Upper lobe of left lung (tissue), 6 donors: ENCODE results near the gene PRICKLE2. TPM values are rescaled to one million over a fixed set of nuclear protein-coding genes. Genes with fewer than 3 reads are reported as not detected.

Experiments
- ATAC-seq, 2 donors: fragments of 200-7000 bp; cut with Tn5 transposase; one replicate each; pipeline ENCODE4 v1.9.1; 2022; ENCODE audit warnings: mild to moderate bottlenecking in 2 of 2, moderate library complexity in 2 of 2; ENCODE audit not compliant: low FRiP score in 2 of 2
- DNase-seq, 2 donors: peaks; one replicate each; pipeline ENCODE4 v3.0.0-alpha.2; 2019 to 2020
- H3K27ac ChIP-seq, 4 donors: fragments of 200-600 bp; sonication (generic); one replicate each; pipeline ENCODE4 v1.5.1; 2016 to 2019
- H3K27me3 ChIP-seq, 4 donors: fragments of 200-600 bp; sonication (generic); one replicate each; pipeline ENCODE4 v1.5.1; 2017 to 2019
- H3K36me3 ChIP-seq, 4 donors: fragments of 200-600 bp; sonication (generic); one replicate each; pipeline ENCODE4 v1.5.1; 2016 to 2019
- H3K4me1 ChIP-seq, 4 donors: fragments of 200-600 bp; sonication (generic); one replicate each; pipeline ENCODE4 v1.5.1; 2018 to 2019
- H3K4me3 ChIP-seq, 4 donors: fragments of 200-600 bp; sonication (generic); one replicate each; pipeline ENCODE4 v1.5.1; 2017 to 2019; ENCODE audit warnings: mild to moderate bottlenecking in 2 of 4, moderate library complexity in 1 of 4
- H3K9me3 ChIP-seq, 4 donors: fragments of 200-600 bp; sonication (generic); one replicate each; pipeline ENCODE4 v1.5.1; 2018 to 2019
- CTCF ChIP-seq, 6 experiments: fragments of 450-650 bp in 4 of 6; fragments of 200-600 bp in 2 of 6; sonication (generic) in 2 of 6; IDR thresholded peaks; one replicate each; pipeline ENCODE4 v1.5.1; 2016 to 2019; ENCODE audit warnings: antibody characterized with exemption in 6 of 6
- EP300 ChIP-seq, 4 donors: sonication (generic); formaldehyde crosslinking; IDR thresholded peaks; one replicate each; pipeline ENCODE4 v1.5.1; 2017; ENCODE audit warnings: antibody characterized with exemption in 4 of 4, control low read depth in 2 of 4
- POLR2A ChIP-seq, 4 donors: fragments of 450-650 bp; IDR thresholded peaks; one replicate each; pipeline ENCODE4 v1.5.1; 2016 to 2017; ENCODE audit warnings: antibody characterized with exemption in 4 of 4, mild to moderate bottlenecking in 2 of 4
- POLR2AphosphoS5 ChIP-seq, 2 donors: sonication (generic); formaldehyde crosslinking; IDR thresholded peaks; one replicate each; pipeline ENCODE4 v1.5.1; 2017; ENCODE audit warnings: antibody characterized with exemption in 2 of 2
- WGBS, 2 donors: methylation state at CpG; one replicate each; pipeline ENCODE4 v1.1.5; 2017 to 2018; 5-methylcytosine and 5-hydroxymethylcytosine counted together
- small RNA-seq, 4 donors: library from RNA; depleted of rRNA; stranded (forward); fragments of <200 nt; gene quantifications; one replicate each; pipeline ENCODE3, GENCODE V24; 2016
- total RNA-seq, 6 donors: library from RNA; depleted of rRNA in 4 of 6; stranded (reverse); fragments of >200 nt in 4 of 6; gene quantifications; one replicate each; pipeline versions ENCODE4 v1.1.0 to v1.2.1, GENCODE V29; 2016 to 2021
- donor health status: DM: no; HTN: no; CAD: no; lungs with moderate emphysema.
- donor health status: DM: no; HTN: yes; CAD: no; lungs with severe emphysema.

Gene PRICKLE2
- total RNA-seq, 6 donors from 2014 or later, result 28.3 to 68.9 (median 36.3) TPM

DNA sequence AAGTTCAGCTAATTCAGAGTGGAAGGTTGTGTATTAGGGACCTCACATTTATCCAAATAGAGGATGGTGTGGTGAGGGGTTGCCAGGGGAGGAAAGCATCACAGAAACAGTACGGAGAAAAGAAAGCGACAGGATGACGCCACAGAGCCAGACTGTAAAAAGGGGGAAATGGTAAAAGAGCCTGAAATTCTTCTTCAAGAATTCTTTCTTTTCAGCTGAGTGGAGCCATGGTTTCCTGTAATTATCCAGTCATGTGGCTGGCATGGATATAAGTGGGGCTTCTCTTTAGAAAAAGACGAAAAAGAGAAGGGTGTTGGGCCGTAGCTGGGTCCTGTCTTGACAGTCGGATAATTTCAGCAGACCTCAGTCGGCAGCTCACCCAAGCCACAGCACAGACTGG, 177.5 kb downstream of the PRICKLE2 start:
- DNase-seq (no peak), ATAC-seq (no peak)
- Histone ChIP-seq H3K9me3 (no peaks in the 10 kb centered on the region), H3K36me3 (no peaks in the 10 kb centered on the region), H3K4me3 (no peak overlapping the region), H3K4me1 (peaks cover 0 to 8% (median 0%) of the 10 kb centered on the region in 4 donors), H3K27ac (no peak overlapping the region), H3K27me3 (no peaks in the 10 kb centered on the region)
- WGBS, 2 donors, result 61 to 77% methylated on average over 7 of the region's 7 CpGs
- TF ChIP-seq CTCF (IDR thresholded peaks at IDR 0.05) (no peak), POLR2AphosphoS5 (IDR thresholded peaks at IDR 0.05) (no peak), EP300 (IDR thresholded peaks at IDR 0.05) (no peak), POLR2A (IDR thresholded peaks at IDR 0.05) (no peak)

- no peaks in the 10 kb centered on the region for H3K9me3 ChIP-seq
- H3K27ac ChIP-seq, result no peak overlapping the region
- WGBS, 2 donors, result 54 to 56% methylated on average over 6 of the region's 6 CpGs
- H3K4me1 ChIP-seq, result peaks cover 0 to 8% (median 0%) of the 10 kb centered on the region in 4 donors
- H3K27me3 ChIP-seq, result no peaks in the 10 kb centered on the region
- TF ChIP-seq POLR2AphosphoS5 (IDR thresholded peaks at IDR 0.05), result no peak
- TF ChIP-seq POLR2A (IDR thresholded peaks at IDR 0.05), result no peak
- TF ChIP-seq CTCF (IDR thresholded peaks at IDR 0.05), result no peak
- no peak for TF ChIP-seq EP300 (IDR thresholded peaks at IDR 0.05)
- no peak overlapping the region for H3K4me3 ChIP-seq
- peak in 1 of 2 donors; percentile 28 for DNase-seq
- no peak for ATAC-seq
- no peaks in the 10 kb centered on the region for H3K36me3 ChIP-seq
These were observed 178.2 kb downstream of the PRICKLE2 start for GRCh38 chr3:64046996-64047594.

DNA sequence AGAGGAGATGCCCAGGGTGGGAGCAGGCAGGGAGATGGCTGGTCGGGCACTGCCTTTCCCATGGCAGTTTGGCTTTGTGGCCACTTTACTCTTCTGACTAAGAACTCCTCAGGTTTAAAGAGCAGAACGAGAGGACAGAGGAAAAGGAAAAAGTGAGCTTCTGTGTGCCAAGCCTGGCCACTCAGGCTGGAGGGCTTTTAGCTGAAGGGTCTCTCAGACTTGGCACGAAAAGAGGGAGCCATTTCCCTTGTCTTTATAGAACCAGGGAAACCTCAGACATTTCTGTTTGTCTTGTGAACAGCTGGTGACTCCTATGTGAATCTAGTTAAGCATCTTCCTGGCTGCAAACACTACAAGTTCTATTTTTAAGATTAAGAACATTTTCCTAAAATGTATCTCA, 178.7 kb downstream of the PRICKLE2 start:
- no peaks in the 10 kb centered on the region for H3K27me3 ChIP-seq
- no peaks in the 10 kb centered on the region for H3K36me3 ChIP-seq
- no peak overlapping the region for H3K4me3 ChIP-seq
- ATAC-seq (no peak), DNase-seq (no peak)
- TF ChIP-seq CTCF (IDR thresholded peaks at IDR 0.05) (no peak), EP300 (IDR thresholded peaks at IDR 0.05) (no peak), POLR2AphosphoS5 (IDR thresholded peaks at IDR 0.05) (no peak), POLR2A (IDR thresholded peaks at IDR 0.05) (no peak)
- WGBS, 2 donors, result 63 to 76% methylated on average over 3 of the region's 3 CpGs
- H3K27ac ChIP-seq, result no peak overlapping the region
- H3K9me3 ChIP-seq, result no peaks in the 10 kb centered on the region
- H3K4me1 ChIP-seq, result peaks cover 0 to 8% (median 0%) of the 10 kb centered on the region in 4 donors

DNA sequence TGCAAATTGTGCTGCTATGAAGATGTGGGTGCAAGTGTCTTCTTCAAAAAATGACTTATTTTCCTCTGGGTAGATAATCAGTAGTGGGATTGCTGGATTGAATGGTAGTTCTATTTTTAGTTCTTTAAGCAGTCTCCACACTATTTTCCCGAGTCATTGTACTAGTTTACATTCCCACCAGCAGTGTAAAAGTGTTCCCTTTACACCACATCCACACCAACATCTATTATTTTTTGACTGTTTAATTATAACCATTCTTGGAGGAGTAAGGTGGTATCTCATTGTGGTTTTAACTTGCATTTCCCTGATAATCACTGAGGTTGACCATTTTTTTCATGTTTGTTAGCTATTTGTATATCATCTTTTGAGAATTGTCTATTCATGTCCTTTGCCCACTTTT, 182.3 kb downstream of the PRICKLE2 start:
- Histone ChIP-seq H3K27ac (no peak overlapping the region), H3K4me1 (peaks cover 0 to 8% (median 0%) of the 10 kb centered on the region in 4 donors), H3K9me3 (no peaks in the 10 kb centered on the region), H3K36me3 (no peaks in the 10 kb centered on the region), H3K27me3 (no peaks in the 10 kb centered on the region), H3K4me3 (no peak overlapping the region)
- WGBS, 2 donors, result 54 to 76% methylated on average over 1 of the region's 1 CpG
- TF ChIP-seq EP300 (IDR thresholded peaks at IDR 0.05), result no peak
- no peak for TF ChIP-seq CTCF (IDR thresholded peaks at IDR 0.05)
- no peak for TF ChIP-seq POLR2AphosphoS5 (IDR thresholded peaks at IDR 0.05)
- TF ChIP-seq POLR2A (IDR thresholded peaks at IDR 0.05), result no peak
- no peak for ATAC-seq
- DNase-seq, result no peak

Small RNAs within 50 kb of the gene (small RNA-seq; reads per million reads assigned to genes)
- 0 reads per million in 4 donors for gene RF00012

Other genes with a start within 250 kb of the PRICKLE2 start
- 10 to 100 TPM; 41.2 to 69.3 (median 58.6) TPM for gene PSMD6, start 202.0 kb downstream of the PRICKLE2 start, total RNA-seq